ENCODE results near the gene FTCD.
"Not testable (repeated sequence)": the region's sequence is repeated elsewhere in the genome, so short reads cannot be mapped to it uniquely, and the experiment has no call there.

FTCD gene

DNA sequence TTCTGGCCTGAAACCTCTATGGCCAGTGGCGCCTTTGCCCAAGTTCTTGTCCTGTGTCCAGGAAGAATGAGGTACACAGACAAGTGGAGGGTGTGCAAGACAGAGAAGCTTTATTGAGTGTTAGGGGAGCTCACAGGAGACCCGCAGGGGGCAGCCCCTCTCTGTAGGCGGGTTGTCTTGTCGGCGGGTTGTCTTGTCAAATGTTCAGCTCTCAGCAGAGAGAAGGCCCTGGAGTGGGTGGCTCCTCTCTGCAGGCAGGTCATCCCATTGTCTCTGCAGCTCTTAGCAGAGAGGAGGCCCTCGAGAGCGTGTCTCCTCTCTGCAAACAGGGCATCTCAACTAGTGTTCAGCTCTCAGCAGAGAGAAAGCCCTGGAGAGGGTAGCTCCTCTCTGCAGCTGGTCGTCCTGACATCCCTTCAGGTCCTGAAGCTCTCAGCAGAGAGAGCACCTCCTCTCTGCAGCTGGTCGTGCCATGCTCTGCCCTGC lies 46.5 kb downstream of the FTCD start:
- no peak for DNase-seq

DNA sequence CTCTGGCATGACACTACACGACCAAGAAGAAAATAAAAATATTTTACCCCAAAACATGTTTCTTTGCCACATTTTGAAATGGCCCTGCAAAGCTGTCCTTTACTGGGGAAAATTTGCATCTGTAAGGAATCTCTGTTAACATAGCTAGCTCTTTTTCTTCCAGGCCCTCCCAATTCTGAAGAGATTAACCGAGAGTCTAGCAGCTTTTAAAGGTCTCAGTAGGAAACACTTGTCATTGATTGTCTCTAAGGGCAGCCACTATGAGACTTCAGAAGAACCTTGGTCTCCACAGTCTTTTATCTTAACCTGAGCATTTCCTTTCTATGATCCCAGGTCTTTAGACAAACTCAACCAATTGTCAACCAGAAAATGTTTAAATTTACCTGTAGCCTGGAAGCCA lies 48.0 kb downstream of the FTCD start:
- not testable (repeated sequence) for DNase-seq

DNA sequence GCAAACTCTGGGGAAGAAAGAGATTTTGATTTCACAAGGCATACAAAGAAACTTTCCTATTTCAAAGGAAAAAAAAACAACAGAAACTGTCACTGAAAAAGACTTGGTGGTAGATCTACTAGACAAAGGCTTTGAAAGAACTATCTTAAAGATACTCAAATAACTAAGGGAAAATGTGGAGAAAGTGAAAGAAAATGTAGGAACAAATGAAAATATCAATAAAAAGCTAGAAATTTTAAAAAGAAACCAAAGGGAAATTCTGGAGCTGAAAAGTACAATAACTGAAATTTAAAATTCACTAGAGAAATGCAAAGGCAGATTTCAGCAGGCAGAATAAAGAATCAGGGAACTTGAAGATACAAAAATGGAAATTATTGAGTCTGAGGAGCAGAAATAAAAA lies 51.3 kb downstream of the FTCD start:
- no peak for DNase-seq

DNA sequence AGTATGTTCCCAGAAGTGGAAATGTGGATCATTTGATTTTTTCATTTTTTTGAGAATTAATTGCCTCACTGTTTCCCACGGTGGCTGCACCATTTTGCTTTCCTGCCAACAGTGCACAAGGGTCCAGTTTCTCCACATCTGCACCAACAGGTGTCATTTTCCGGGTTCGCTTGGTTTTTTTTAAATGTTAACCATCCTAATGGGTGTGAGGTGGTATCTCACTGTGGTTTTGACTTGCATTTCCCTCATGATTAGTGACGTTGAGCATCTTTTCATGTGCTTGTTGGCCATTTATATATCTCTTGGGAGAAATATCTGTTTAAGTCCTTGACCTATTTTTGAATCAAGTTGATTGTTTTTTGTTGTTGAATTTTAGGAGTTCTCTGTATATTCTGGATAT lies 54.5 kb downstream of the FTCD start:
- no peak for DNase-seq

DNA sequence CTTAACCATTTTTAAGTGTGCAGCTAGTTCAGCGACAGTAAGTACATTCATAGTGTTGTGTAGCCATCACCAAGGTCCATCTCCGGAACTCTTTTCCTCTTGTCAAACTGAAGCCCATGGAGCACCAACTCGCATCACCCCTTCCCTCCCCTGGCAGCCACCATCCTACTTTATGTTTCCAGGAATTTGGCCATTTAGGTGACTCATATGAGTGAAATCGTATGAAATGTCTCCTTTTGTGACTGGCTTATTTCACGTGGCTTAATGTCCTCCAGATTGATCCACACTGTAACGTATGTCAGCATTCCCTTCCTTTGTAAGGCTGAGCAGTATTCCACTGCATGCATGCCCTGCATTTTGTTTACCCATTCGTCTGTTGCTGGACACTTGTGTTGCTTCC lies 55.0 kb downstream of the FTCD start:
- DNase-seq: no peak

DNA sequence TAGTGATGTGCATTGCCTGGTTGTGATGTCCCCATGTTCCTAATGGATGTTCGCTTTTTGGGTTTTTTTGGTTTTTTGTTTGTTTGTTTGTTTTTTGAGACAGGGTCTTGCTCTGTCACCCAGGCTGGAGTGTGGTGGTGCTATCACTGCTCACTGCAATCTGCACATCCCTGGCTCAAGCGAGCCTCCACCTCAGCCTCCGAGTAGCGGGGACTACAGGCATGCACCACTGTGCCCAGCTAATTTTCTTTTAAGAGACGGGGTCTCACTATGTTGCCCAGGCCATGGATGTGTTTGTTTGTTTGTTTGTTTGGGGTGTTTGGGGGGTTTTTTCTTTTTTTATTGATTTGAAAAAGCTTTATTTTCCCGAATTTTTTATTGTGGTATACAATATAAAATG lies 55.4 kb downstream of the FTCD start:
- no peak for DNase-seq

DNA sequence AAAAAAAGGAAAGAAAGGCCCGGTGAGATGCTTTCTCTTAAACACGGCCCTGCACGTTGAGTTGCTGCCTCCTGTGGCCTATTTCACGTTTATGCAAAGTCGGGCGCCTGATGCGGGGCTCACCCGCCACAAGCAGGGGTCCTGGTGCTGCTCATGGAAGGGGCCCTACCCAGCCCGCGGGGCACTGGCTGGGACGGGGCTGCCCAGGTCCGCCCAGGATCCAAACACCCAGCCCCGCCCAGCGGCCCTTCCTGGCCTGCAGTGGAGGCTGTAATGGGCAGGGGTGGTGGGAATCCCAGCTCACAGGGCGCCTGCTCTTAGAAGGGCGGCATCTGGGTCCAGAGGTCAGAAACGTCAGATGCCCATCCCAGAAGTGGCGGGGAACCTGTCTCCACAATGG lies 55.9 kb downstream of the FTCD start:
- no peak for DNase-seq

DNA sequence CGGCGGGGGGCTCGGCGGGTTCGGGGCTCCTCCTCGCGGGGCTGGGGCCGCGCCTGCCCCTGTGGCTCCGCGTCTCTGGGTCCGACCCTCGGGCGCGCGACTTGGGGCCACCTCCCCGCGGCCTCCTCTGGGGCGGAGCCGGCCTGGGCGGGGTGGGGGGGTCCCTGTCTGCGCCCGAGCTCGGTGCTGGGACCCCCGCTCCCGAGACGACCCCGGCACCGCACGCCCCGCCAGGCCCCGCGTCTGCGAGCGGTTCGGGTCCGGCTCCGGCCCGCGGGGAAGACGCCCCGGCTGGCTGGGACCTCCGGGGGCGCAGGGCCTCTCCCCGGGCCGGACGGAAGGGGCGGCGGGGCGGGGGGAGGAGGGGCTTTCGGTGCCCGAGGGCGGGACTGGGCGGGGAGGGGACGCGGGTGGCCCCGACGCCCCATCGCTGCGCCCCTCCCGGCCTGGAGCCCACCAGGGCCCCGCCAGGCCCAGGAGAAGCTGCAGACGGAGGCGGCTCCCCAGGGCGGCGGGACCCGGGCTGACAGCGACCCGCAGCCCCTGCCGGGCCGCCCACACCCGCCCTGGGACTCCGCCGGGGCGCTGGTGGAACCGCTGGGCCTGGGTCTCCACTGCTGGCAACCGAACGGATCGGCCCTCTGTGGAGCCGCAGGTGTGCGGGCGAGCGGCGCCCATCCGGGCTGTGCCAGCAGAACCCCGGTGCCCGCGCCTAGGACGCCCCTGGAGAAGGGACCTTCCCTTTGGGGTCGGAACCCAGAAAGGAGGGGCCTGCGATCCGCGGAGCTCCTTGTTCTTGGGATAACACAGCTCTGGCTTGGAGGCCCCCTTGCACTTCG lies 56.9 kb downstream of the FTCD start:
- no peak for DNase-seq

DNA sequence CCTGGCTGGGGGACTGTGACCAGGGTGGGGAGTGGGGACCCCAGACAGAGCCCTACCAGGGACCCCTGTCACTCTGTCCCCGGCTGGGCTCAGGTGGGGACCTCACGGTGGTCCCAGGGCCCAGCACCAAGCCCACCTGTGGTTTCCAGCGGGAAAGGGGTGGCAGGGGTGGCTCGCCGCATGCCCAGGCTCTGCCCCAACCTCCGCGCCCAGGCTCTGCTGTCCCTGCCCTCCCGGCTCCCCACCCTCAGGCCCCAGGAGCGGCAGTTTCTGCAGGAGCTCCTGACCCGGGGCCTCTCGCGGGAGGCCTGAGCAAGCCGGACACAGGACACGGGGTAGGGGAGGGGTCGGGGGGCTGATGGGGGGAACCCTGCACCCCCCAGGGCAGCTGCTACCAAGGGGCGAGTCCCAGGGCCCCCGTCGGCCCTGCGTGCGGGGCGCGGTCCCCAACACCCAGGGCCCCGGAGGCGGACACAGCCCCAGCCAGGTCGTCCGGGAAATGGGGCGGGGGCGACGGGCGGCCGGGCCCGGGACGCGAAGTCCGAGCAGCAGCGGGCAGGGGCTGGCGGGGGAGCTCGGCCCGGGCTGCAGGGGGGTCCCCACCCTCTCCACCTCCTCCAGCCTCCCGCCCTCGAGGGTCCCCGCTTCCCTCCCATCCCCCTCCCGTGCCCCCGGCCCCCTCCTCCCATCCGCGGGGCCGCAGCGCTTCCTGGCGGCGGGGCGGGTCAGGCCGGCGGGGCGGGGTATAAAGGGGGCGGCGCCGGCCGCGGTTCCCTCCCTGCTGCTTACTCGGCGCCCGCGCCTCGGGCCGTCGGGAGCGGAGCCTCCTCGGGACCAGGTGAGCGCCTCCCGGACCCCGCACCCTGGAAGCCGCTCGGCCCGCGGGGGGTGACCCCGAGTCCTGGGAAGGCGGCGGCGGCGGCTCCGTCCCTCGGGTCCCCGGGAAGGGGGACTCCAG lies 57.8 kb downstream of the FTCD start, which contains the start of gene COL6A2:
Gene COL6A2 (plus strand): TSS at position 777 of the 958 bp plus-strand sequence.
- no peak for DNase-seq

DNA sequence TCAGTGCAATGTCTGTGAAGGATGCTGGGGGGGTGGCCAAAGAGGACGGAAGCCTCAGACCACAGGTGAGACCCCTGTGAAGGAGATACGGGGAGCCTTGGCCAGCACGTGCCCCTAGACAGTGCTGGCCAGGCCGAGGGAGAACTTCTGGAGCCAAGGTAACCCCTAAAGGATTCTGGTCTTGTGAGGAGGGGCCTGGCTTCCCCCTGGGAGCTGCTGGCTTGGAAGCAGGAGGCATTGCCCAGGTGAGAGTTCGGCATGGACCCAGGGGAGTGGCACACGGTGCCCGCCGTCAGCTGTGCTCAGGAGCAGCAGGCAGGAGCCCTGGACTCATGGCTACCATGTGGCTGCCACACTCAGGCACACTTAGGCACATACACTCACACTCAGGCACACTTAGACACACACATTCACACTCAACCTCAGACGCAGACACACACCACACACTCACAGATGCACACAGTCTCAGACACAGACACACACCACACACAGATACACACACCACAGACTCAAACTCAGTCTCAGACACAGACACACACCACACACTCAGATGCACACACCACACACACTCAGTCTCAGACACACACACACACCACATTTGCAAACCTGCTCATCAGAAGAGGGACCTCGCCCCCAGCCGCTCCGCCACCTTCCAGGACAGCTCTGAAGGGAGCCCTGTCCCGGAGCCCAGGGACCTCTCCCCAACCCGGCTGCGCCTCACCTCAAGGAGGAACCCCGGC lies 58.6 kb downstream of the FTCD start:
- no peak for DNase-seq

GRCh38 chr21:46095814-46096595 lies 59.4 kb downstream of the FTCD start:
- DNase-seq: no peak

GRCh38 chr21:46095083-46095719 lies 60.2 kb downstream of the FTCD start:
- DNase-seq: no peak

- DNase-seq: no peak
Observed at GRCh38 chr21:46094401-46095082, 60.8 kb downstream of the FTCD start.

DNA sequence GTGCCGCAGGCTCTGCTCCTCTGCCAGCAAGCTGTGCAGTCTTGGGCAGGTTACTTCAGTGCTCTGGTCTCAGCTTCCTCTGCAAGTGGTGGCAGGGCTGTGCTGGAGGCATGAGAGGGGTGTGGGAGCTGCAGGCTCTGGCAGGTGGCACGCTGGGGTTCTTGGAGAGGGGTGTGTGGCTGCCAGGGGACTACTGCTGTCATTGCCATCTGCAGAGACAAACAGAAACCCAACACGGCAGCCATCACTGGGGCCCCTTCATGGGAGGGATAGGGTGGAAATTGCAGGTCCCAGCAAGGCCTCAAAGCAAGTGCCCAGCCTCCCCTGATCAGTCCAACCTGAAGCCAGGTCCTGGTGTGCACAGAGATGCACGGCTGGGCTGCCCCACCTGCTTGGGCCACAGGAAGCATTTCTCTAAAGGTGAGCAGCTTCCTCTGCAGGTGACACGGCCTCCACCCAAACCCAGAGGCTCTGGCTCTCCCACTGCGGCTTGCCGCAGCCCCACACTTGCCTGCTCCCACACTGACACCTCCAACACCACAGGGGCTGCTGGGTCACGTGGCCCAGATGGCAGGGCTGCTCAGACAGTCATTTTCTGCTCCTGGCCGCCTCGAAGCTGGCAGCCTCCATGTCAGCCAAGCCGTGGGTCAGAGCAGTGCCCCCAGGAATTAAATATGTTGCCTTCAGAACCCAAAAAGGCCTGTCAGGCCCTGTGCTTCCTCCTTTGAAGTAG lies 61.5 kb downstream of the FTCD start:
- DNase-seq: no peak

- no peak for DNase-seq
Observed at GRCh38 chr21:46092811-46093667, 62.3 kb downstream of the FTCD start.

- no peak for DNase-seq
Observed at GRCh38 chr21:46092026-46092764, 63.2 kb downstream of the FTCD start.

DNA sequence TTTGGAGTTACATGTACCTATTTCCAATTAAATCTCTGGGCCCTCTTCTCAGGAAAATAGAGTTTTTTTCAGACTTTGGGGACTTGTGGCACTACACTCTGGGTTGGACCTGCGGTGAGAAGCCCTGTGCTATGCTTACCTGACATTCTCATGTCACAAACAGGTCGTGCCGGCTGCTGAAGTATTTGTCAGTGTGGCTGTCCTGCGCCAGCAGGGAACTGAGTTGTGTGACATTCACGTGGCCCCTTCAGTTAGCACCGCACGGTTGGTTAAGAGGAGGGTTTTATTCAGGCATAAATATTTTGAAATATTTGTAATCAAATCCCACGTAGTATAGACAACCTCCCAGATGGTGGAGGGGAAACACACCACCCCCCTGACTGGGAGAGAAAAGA lies 63.8 kb downstream of the FTCD start:
- DNase-seq: no peak

DNA sequence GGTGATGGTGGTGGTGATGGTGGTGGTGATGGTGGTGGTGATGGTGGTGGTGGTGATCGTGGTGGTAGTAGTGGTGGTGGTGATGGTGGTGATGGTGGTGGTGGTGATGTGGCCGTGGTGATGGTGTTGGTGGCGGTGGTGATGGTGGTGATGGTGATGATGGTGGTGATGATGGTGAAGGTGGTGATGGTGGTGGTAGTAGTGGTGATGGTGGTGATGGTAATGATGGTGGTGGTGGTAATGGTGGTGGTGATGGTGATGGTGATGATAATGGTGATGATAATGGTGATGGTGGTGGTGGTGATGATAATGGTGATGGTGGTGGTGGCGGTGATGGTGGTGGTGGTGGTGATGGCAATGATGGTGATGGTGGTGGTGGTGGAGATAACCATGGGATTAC lies 64.3 kb downstream of the FTCD start:
- DNase-seq: no peak

DNA sequence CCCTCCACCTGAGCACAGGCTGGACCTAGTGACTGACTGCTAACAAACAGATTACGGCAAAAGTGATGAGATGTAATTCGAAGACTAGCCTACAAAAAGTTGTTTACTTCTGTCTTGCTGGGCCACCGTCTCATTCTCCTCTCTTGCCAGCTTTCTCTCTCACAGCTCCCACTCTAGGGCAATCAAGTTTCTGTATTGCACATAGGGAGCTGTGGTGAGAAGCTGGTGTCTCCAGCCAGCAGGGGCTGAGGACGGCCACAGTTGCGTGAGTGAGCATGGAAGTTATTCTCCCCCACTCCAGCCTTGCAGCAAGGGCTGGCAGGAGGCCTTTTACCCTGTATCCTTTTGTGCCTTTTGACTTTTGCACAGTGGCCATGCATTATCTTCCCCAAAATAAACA lies 66.1 kb downstream of the FTCD start:
- DNase-seq: no peak
